Hepatocyte (in vitro differentiated cells): ENCODE measurements around the gene PNCK. TPM values are rescaled to one million over a fixed set of nuclear protein-coding genes. Genes with fewer than 3 reads are reported as not detected.

ENCODE experiments used
- DNase-seq: peaks from one replicate; pipeline ENCODE4 v3.0.0-alpha.2; 2016; ENCODE audit warnings: low spot score
- H2AFZ ChIP-seq: fragments of 200-600 bp; sonication (generic); 2 replicates; pipeline ENCODE4 v1.6.0; 2016; ENCODE audit warnings: antibody characterized with exemption, mild to moderate bottlenecking
- H3K27ac ChIP-seq: fragments of 200-600 bp; sonication (generic); 2 replicates; pipeline ENCODE4 v1.5.1; 2016; ENCODE audit warnings: mild to moderate bottlenecking
- H3K27me3 ChIP-seq: fragments of 200-600 bp; sonication (generic); 2 replicates; pipeline ENCODE4 v1.6.1; 2016
- H3K36me3 ChIP-seq: fragments of 200-600 bp; sonication (generic); replicated peaks from 2 replicates; pipeline ENCODE4 v1.5.1; 2016; ENCODE audit warnings: low read depth; ENCODE audit not compliant: insufficient read depth
- H3K4me1 ChIP-seq: fragments of 200-600 bp; sonication (generic); 2 replicates; pipeline ENCODE4 v1.5.1; 2016; ENCODE audit warnings: mild to moderate bottlenecking, moderate library complexity; ENCODE audit not compliant: insufficient read depth
- H3K4me2 ChIP-seq: fragments of 200-600 bp; sonication (generic); 2 replicates; pipeline ENCODE4 v1.6.0; 2016
- H3K4me3 ChIP-seq: fragments of 200-600 bp; sonication (generic); 2 replicates; pipeline ENCODE4 v1.5.1; 2016; ENCODE audit warnings: mild to moderate bottlenecking
- H3K79me2 ChIP-seq: fragments of 200-600 bp; sonication (generic); 2 replicates; pipeline ENCODE4 v1.6.0; 2017; ENCODE audit warnings: mild to moderate bottlenecking
- H3K9me2 ChIP-seq: fragments of 200-600 bp; sonication (generic); replicated peaks from 2 replicates; pipeline ENCODE4 v1.6.0; 2017; ENCODE audit warnings: mild to moderate bottlenecking; ENCODE audit not compliant: insufficient read depth
- H3K9me3 ChIP-seq: fragments of 200-600 bp; sonication (generic); 2 replicates; pipeline ENCODE4 v1.5.1; 2016; ENCODE audit warnings: low read depth, mild to moderate bottlenecking
- H4K20me1 ChIP-seq: fragments of 200-600 bp; sonication (generic); 2 replicates; pipeline ENCODE4 v1.6.0; 2016; ENCODE audit warnings: mild to moderate bottlenecking; ENCODE audit not compliant: insufficient read depth, poor library complexity, severe bottlenecking
- EZH2 ChIP-seq: fragments of 200-600 bp; sonication (generic); IDR thresholded peaks from 2 replicates; pipeline ENCODE4 v1.6.1; 2016; ENCODE audit warnings: antibody characterized with exemption, mild to moderate bottlenecking, borderline replicate concordance
- EZH2phosphoT487 ChIP-seq: fragments of 200-600 bp; sonication (generic); IDR thresholded peaks from one replicate; pipeline ENCODE4 v1.6.1; 2018; ENCODE audit warnings: antibody characterized with exemption, mild to moderate bottlenecking, low read depth, moderate library complexity; ENCODE audit not compliant: unreplicated experiment, severe bottlenecking
- WGBS: methylation state at CpG from one replicate; pipeline ENCODE4 v1.1.6; 2016; ENCODE audit warnings: low lambda C conversion rate; ENCODE audit errors: missing lambda C conversion rate; 5-methylcytosine and 5-hydroxymethylcytosine counted together
- polyA plus RNA-seq: library from polyadenylated mRNA; unstranded; fragments of >200 nt; fragmentation: Nextera tagmentation; extraction: Ambion mirVana; gene quantifications from 2 replicates; pipeline ENCODE4 v1.2.1, GENCODE V29; 2016
- total RNA-seq: library from RNA; depleted of rRNA; stranded (reverse); fragments of >200 nt; gene quantifications from 2 replicates; pipeline ENCODE4 v1.2.3, GENCODE V29; 2014
- TF ChIP-seq, protein P1 (sequence below): fragments of 200-600 bp; sonication (generic); IDR thresholded peaks from 2 replicates; pipeline ENCODE4 v1.5.1; 2016; ENCODE audit warnings: antibody characterized with exemption, mild to moderate bottlenecking; ENCODE audit not compliant: poor library complexity

The PNCK gene
- total and polyA plus RNA-seq, 2 experiments from 2014 or later, result 0.28 to 2.2 TPM

GRCh38 chrX:153686711-153687110 is 13.1 kb upstream of the PNCK start:
- 74% methylated on average over 9 of the region's 9 CpGs for WGBS
- TF ChIP-seq, protein P1, sequence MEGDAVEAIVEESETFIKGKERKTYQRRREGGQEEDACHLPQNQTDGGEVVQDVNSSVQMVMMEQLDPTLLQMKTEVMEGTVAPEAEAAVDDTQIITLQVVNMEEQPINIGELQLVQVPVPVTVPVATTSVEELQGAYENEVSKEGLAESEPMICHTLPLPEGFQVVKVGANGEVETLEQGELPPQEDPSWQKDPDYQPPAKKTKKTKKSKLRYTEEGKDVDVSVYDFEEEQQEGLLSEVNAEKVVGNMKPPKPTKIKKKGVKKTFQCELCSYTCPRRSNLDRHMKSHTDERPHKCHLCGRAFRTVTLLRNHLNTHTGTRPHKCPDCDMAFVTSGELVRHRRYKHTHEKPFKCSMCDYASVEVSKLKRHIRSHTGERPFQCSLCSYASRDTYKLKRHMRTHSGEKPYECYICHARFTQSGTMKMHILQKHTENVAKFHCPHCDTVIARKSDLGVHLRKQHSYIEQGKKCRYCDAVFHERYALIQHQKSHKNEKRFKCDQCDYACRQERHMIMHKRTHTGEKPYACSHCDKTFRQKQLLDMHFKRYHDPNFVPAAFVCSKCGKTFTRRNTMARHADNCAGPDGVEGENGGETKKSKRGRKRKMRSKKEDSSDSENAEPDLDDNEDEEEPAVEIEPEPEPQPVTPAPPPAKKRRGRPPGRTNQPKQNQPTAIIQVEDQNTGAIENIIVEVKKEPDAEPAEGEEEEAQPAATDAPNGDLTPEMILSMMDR, result no peak
- no peak for TF ChIP-seq EZH2
- TF ChIP-seq EZH2phosphoT487, result no peak
- Histone ChIP-seq H2AFZ (no peak overlapping the region), H3K9me3 (no peaks in the 10 kb centered on the region), H3K4me3 (no peak overlapping the region), H4K20me1 (peaks cover 2% of the 10 kb centered on the region), H3K4me2 (peak overlapping the region; percentile 77), H3K27me3 (no peaks in the 10 kb centered on the region), H3K36me3 (no peaks in the 10 kb centered on the region), H3K79me2 (no peaks in the 10 kb centered on the region), H3K27ac (peak overlapping the region; percentile 91), H3K9me2 (no peaks in the 10 kb centered on the region), H3K4me1 (peaks cover 10% of the 10 kb centered on the region)
- DNase-seq, result no peak

GRCh38 chrX:153685751-153686696 is 12.4 kb upstream of the PNCK start:
- TF ChIP-seq EZH2phosphoT487, result no peak
- TF ChIP-seq EZH2, result no peak
- TF ChIP-seq, protein P1, result no peak
- no peak overlapping the region for H3K4me3 ChIP-seq
- peaks cover 2% of the 10 kb centered on the region for H4K20me1 ChIP-seq
- no peaks in the 10 kb centered on the region for H3K27me3 ChIP-seq
- DNase-seq, result no peak
- no peaks in the 10 kb centered on the region for H3K9me2 ChIP-seq
- no peaks in the 10 kb centered on the region for H3K9me3 ChIP-seq
- peak overlapping the region; percentile 91 for H3K27ac ChIP-seq
- WGBS, result 75% methylated on average over 22 of the region's 24 CpGs
- no peaks in the 10 kb centered on the region for H3K36me3 ChIP-seq
- H2AFZ ChIP-seq, result no peak overlapping the region
- H3K4me1 ChIP-seq, result peaks cover 10% of the 10 kb centered on the region
- H3K4me2 ChIP-seq, result peak overlapping the region; percentile 56
- H3K79me2 ChIP-seq, result no peaks in the 10 kb centered on the region

DNA sequence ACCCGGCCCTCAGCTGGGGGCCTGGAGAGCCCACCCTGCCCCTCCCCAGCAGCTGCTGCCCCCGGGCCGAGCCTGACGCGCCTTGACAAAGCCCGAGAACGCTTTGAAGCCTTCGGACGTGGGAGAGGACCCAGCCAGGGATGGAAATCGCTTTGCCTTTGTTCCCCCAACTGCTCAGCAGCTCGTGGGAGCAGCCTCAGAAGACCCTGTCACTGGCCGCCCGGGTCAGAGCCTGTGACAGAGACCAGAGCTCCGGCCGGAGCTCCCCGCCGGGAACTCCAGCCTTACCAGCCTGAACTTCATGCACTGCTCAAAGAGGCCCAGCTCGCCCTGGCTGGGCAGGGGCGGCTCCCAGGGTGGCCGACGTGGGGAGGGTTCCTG is 11.5 kb upstream of the PNCK start:
- TF ChIP-seq EZH2, result no peak
- TF ChIP-seq EZH2phosphoT487, result no peak
- TF ChIP-seq, protein P1, result no peak
- H3K4me3 ChIP-seq, result no peak overlapping the region
- H3K27ac ChIP-seq, result peak overlapping the region; percentile 76
- H3K4me1 ChIP-seq, result peaks cover 10% of the 10 kb centered on the region
- 62% methylated on average over 21 of the region's 21 CpGs for WGBS
- no peaks in the 10 kb centered on the region for H3K79me2 ChIP-seq
- H3K9me2 ChIP-seq, result no peaks in the 10 kb centered on the region
- DNase-seq, result no peak
- H3K36me3 ChIP-seq, result no peaks in the 10 kb centered on the region
- H3K9me3 ChIP-seq, result no peaks in the 10 kb centered on the region
- H3K4me2 ChIP-seq, result peak overlapping the region; percentile 56
- no peak overlapping the region for H2AFZ ChIP-seq
- no peaks in the 10 kb centered on the region for H3K27me3 ChIP-seq
- H4K20me1 ChIP-seq, result peaks cover 2% of the 10 kb centered on the region
